ENCODE results near the gene NKX6-1.

Gene NKX6-1

GRCh38 chr4:84472154-84472553 lies 26.9 kb downstream of the NKX6-1 start:
- no peak for DNase-seq

- no peak for DNase-seq
Observed at GRCh38 chr4:84470204-84470785, 28.8 kb downstream of the NKX6-1 start.

DNA sequence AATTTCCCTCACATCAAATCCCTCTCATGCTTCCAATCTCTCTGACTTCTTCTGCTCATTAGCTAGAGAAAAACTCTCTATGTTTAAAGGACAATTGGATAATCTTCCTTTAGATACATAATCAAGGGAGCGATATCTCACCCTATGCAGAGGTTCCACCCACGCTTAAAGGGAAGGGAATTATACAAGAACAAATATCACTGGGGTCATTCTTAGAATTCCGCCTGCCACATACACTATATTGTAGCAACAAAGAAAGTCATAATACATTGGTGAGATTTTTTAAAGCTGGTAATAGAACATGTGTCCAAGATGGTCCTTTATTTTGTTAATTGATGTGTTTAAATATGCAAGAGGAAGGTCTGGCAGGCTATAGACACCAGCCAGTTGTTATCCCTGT lies 31.5 kb downstream of the NKX6-1 start:
- no peak for DNase-seq

- DNase-seq: no peak
Observed at GRCh38 chr4:84459783-84460182, 39.3 kb downstream of the NKX6-1 start.

DNA sequence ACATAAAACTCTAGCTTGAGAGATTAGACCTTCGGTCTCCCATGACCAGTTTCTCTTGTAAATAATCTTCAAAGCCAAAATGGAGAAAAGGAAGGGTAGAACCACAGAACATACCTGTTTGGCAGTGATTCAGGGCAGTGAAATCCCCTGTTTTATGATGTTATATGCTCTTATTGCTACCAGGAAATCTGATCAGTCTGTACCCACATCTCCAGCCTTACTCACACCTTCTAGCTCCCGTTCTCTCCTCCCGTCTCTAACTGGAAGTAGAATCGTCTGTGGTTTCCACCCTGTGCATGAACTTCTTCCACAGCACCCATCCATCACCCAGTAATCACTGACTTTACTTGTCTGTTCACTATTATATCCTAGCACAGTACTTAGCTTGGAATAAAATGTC lies 42.9 kb downstream of the NKX6-1 start:
- DNase-seq: no peak

- no peak for DNase-seq
Observed at GRCh38 chr4:84455697-84456096, 43.4 kb downstream of the NKX6-1 start.

GRCh38 chr4:84451546-84451945 lies 47.5 kb downstream of the NKX6-1 start:
- no peak for DNase-seq

DNA sequence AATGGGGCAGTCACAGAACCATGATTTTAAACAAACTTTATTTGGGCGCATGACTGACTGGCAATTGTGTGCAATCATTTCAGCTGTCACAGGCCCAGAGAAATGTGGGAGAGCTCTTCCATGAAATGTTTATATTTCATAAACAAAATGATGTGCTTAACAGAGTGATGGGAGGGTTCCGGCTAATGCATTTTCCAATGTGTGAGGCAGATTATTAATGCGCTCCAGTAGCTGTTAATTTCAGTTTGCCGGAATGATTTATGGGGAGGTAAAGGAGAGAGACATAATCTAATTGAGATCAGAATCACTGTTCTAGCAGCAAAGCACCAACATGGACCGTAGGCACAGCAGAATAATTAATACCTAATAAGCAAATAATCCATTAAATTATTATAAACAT lies 55.6 kb downstream of the NKX6-1 start:
- no peak for DNase-seq

DNA sequence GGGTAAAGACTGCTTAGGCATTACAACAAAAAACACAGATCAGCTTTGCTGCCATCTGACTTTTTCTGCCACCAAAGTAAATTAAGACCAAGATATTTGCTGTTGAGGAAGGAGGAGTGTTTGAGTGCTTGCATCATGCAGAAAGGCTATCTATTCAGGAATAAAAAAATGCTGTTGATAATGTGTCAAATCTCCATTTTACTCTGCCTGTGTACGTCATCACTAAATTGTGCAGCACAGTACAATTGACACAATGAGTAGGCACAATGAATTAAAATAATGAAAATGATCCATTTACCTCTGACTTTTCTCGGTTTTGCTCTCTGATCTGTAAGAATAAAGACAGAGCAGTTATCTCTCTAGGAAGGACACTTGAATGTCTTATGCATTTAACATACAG lies 56.3 kb downstream of the NKX6-1 start:
- no peak for DNase-seq
